Gastroesophageal sphincter (tissue), 4 donors: ENCODE data around the gene MCC. TPM values are rescaled to one million over a fixed set of nuclear protein-coding genes. Genes with fewer than 3 reads are reported as not detected.

Source experiments
- ATAC-seq: fragments of 150-250 bp; one replicate; pipeline ENCODE4 v1.9.1; 2016; ENCODE audit warnings: mild to moderate bottlenecking, moderate library complexity
- H3K27ac ChIP-seq, 4 donors: fragments of 200-600 bp; sonication (generic) in 3 of 4; 1 replicate in 3 of 4; 2 replicates in 1 of 4; pipeline ENCODE4 v1.5.1; 2016 to 2019
- H3K27me3 ChIP-seq: fragments of 200-600 bp; sonication (generic); one replicate; pipeline ENCODE4 v1.5.1; 2019
- H3K36me3 ChIP-seq, 2 donors: fragments of 200-600 bp; sonication (generic); one replicate each; pipeline ENCODE4 v1.5.1; 2019; ENCODE audit warnings: control low read depth in 1 of 2
- H3K4me1 ChIP-seq, 3 donors: fragments of 200-600 bp; sonication (generic); 1 replicate in 2 of 3; 2 replicates in 1 of 3; pipeline ENCODE4 v1.5.1; 2016 to 2019; ENCODE audit warnings: control low read depth in 2 of 3
- H3K4me3 ChIP-seq, 2 donors: fragments of 200-600 bp; sonication (generic); one replicate each; pipeline ENCODE4 v1.5.1; 2019; ENCODE audit warnings: mild to moderate bottlenecking in 1 of 2, moderate library complexity in 1 of 2
- H3K9me3 ChIP-seq, 3 donors: fragments of 200-600 bp; sonication (generic); one replicate each; pipeline ENCODE4 v1.5.1; 2017 to 2019; ENCODE audit warnings: control low read depth in 2 of 3
- EP300 ChIP-seq: sonication (generic); formaldehyde crosslinking; IDR thresholded peaks from one replicate; pipeline ENCODE4 v1.6.1; 2017; ENCODE audit warnings: antibody characterized with exemption, mild to moderate bottlenecking
- POLR2A ChIP-seq, 2 donors: fragments of 450-650 bp; IDR thresholded peaks; one replicate each; pipeline ENCODE4 v1.6.1; 2017; ENCODE audit warnings: antibody characterized with exemption in 2 of 2, mild to moderate bottlenecking in 2 of 2, moderate library complexity in 1 of 2
- POLR2AphosphoS5 ChIP-seq: sonication (generic); formaldehyde crosslinking; IDR thresholded peaks from one replicate; pipeline ENCODE4 v1.6.1; 2017; ENCODE audit warnings: antibody characterized with exemption
- WGBS, 2 donors: methylation state at CpG; one replicate each; pipeline ENCODE4 v1.1.5; 2018; ENCODE audit warnings: low coverage in 1 of 2; 5-methylcytosine and 5-hydroxymethylcytosine counted together
- total RNA-seq, 4 donors: library from RNA; depleted of rRNA; stranded (reverse); fragments of >200 nt; gene quantifications; one replicate each; pipeline ENCODE4 v1.1.0, GENCODE V29; 2016
- TF ChIP-seq, protein P1 (sequence below), 4 experiments: fragments of 200-600 bp in 2 of 4; fragments of 450-650 bp in 2 of 4; sonication (generic) in 1 of 4; IDR thresholded peaks; one replicate each; pipeline ENCODE4 v1.5.1; 2017 to 2019; ENCODE audit warnings: antibody characterized with exemption in 4 of 4, mild to moderate bottlenecking in 2 of 4, moderate library complexity in 2 of 4

The MCC gene
- total RNA-seq, 4 donors from 2014 or later, result 20.5 to 28.7 (median 23.5) TPM

DNA sequence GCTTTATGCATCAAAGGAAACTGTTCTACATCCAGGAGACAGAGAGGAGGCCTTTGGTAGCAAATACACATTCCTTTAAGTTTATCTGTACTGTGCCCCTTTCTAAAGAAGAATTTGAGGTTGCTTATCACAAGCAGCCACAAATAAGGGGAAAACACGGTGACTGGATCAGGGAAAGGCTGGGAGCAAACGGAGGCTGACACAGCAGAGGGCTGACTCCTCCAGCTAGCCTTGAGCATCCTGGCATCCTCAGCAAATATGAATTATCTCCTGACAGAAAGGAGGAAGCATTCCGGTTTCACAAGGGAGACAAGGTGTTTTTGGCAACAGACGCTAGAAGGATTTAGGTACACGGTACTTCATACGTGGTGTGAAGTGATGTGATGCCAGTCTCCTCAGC is 378.1 kb downstream of the MCC start:
- Histone ChIP-seq H3K27ac (no peak overlapping the region), H3K9me3 (peaks cover 0 to 9% (median 0%) of the 10 kb centered on the region in 3 donors), H3K36me3 (peaks cover 0 to 9% of the 10 kb centered on the region in 2 donors), H3K27me3 (no peaks in the 10 kb centered on the region), H3K4me3 (no peak overlapping the region), H3K4me1 (peaks cover 0 to 8% (median 0%) of the 10 kb centered on the region in 3 donors)
- TF ChIP-seq POLR2A (IDR thresholded peaks at IDR 0.05) (no peak), EP300 (no peak), POLR2AphosphoS5 (no peak)
- TF ChIP-seq, protein P1, sequence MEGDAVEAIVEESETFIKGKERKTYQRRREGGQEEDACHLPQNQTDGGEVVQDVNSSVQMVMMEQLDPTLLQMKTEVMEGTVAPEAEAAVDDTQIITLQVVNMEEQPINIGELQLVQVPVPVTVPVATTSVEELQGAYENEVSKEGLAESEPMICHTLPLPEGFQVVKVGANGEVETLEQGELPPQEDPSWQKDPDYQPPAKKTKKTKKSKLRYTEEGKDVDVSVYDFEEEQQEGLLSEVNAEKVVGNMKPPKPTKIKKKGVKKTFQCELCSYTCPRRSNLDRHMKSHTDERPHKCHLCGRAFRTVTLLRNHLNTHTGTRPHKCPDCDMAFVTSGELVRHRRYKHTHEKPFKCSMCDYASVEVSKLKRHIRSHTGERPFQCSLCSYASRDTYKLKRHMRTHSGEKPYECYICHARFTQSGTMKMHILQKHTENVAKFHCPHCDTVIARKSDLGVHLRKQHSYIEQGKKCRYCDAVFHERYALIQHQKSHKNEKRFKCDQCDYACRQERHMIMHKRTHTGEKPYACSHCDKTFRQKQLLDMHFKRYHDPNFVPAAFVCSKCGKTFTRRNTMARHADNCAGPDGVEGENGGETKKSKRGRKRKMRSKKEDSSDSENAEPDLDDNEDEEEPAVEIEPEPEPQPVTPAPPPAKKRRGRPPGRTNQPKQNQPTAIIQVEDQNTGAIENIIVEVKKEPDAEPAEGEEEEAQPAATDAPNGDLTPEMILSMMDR (IDR thresholded peaks at IDR 0.05), result no peak
- ATAC-seq, result no peak
- 94 to 99% methylated on average over 3 to 6 of the region's 6 CpGs for WGBS, 2 donors

- 86 to 96% methylated on average over 5 of the region's 5 CpGs for whole genome bisulfite sequencing, 2 donors
Measured at GRCh38 chr5:113109344-113109743, 378.9 kb downstream of the MCC start.

GRCh38 chr5:113108485-113108884 is 379.8 kb downstream of the MCC start:
- 92% methylated on average over 2 of the region's 5 CpGs; no CpG with 5 or more reads in 1 of the 2 donors for WGBS, 2 donors
- no peak for TF ChIP-seq POLR2AphosphoS5
- TF ChIP-seq POLR2A (IDR thresholded peaks at IDR 0.05), result no peak
- no peak for TF ChIP-seq EP300
- TF ChIP-seq, protein P1 (IDR thresholded peaks at IDR 0.05), result no peak
- Histone ChIP-seq H3K36me3 (no peaks in the 10 kb centered on the region), H3K4me3 (no peak overlapping the region), H3K27me3 (no peaks in the 10 kb centered on the region), H3K9me3 (no peaks in the 10 kb centered on the region), H3K27ac (no peak overlapping the region), H3K4me1 (peaks cover 0 to 8% (median 0%) of the 10 kb centered on the region in 3 donors)
- no peak for ATAC-seq

More at GRCh38 chr5:113109344-113109743, 378.9 kb downstream of the MCC start:
- ATAC-seq, result no peak
- Histone ChIP-seq H3K36me3 (peaks cover 0 to 1% of the 10 kb centered on the region in 2 donors), H3K27ac (no peak overlapping the region), H3K4me1 (peaks cover 0 to 8% (median 0%) of the 10 kb centered on the region in 3 donors), H3K27me3 (no peaks in the 10 kb centered on the region), H3K4me3 (no peak overlapping the region), H3K9me3 (peaks cover 0 to under 1% (median 0%) of the 10 kb centered on the region in 3 donors)
- no peak for TF ChIP-seq POLR2A (IDR thresholded peaks at IDR 0.05)

- no peaks in the 10 kb centered on the region for H3K27me3 ChIP-seq
- H3K4me3 ChIP-seq, result no peak overlapping the region
- H3K9me3 ChIP-seq, result no peaks in the 10 kb centered on the region
- WGBS, 2 donors, result 75 to 100% methylated on average over 1 to 2 of the region's 2 CpGs
- H3K36me3 ChIP-seq, result peaks cover 0 to 12% of the 10 kb centered on the region in 2 donors
- no peak for ATAC-seq
- TF ChIP-seq POLR2A (IDR thresholded peaks at IDR 0.05), result no peak
- TF ChIP-seq EP300, result no peak
- TF ChIP-seq, protein P1 (IDR thresholded peaks at IDR 0.05), result no peak
- no peak for TF ChIP-seq POLR2AphosphoS5
- no peak overlapping the region for H3K27ac ChIP-seq
- no peaks in the 10 kb centered on the region for H3K4me1 ChIP-seq
Measured at GRCh38 chr5:113106821-113107220, 381.4 kb downstream of the MCC start.

DNA sequence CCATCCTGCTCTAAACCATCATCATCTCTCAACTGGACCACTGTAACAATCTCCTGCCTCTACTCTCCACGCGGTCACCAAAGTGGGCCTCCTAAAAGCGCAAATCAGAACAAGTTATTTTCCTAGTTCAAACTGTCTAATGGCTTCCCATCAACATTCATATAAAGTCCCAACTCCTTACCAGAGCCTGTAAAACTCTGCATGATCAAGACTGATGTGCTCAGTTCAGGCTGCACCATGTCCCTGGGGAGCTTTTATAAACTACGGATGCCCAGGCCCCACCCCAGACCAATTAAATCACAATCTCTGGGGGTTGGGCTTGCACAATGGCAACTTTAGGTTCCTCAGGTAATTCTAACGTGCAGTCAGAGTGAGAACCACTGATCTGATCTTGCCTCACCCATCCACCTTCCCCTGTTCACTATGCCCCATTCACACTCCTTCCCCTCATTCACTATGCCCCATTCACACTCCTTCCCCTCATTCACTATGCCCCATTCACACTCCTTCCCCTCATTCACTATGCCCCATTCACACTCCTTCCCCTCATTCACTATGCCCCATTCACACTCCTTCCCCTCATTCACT is 382.5 kb downstream of the MCC start:
- no peak for TF ChIP-seq POLR2A (IDR thresholded peaks at IDR 0.05)
- TF ChIP-seq, protein P1 (IDR thresholded peaks at IDR 0.05), result no peak
- no peak for TF ChIP-seq EP300
- H3K9me3 ChIP-seq, result no peaks in the 10 kb centered on the region
- 89 to 97% methylated on average over 5 of the region's 5 CpGs for WGBS, 2 donors

More for the DNA sequence above, 382.5 kb downstream of the MCC start:
- Histone ChIP-seq H3K36me3 (peaks cover 0 to 18% of the 10 kb centered on the region in 2 donors), H3K27me3 (no peaks in the 10 kb centered on the region), H3K27ac (no peak overlapping the region), H3K4me3 (no peak overlapping the region), H3K4me1 (no peaks in the 10 kb centered on the region)
- ATAC-seq, result no peak
